Measurements from ENCODE around the gene SEMA6B.

The SEMA6B gene

DNA sequence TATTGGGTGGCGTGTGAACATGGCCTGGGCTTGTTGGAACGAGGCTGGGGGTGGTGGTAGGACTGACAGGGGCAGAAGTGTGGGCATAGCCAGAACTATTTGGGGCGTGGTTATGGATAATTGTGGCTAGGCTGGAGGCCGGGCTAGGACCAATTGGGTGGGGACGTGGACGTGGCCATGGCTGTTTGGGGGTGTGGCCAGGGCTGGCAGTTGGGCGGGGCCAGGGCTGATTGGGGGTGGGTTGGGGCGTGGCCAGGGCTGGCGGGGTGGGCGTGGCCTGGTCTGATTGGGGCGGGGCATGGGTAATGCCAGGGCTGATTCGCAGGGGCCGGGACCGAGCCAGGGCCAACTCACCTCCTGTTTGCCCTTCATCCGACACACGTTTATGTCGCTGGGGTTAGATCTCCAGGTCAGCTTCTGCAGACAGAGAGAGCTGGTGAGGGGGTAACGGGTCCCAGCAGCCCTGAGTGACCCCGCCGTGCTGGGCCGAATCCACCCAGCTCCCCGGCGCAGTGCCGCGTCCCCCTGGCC is 2.8 kb downstream of the SEMA6B start:
- Histone ChIP-seq H3K79me1 (replicated peaks; ENCODE audit: low read length, poor library complexity, severe bottlenecking) (no peaks in the 10 kb centered on the region), H3K4me2 (ENCODE audit: low read length, poor library complexity, severe bottlenecking) (no peak overlapping the region), H2AFZ (ENCODE audit: low read depth, low read length) (no peak overlapping the region), H2BK120ac (ENCODE audit: low read depth, low read length) (no peak overlapping the region), H3K27me3 (ENCODE audit: control insufficient read depth in 1 of 2, insufficient read depth in 1 of 2, low read length in 2 of 2) (peaks cover 0 to 31% of the 10 kb centered on the region in 2 experiments), H3K9me3 (ENCODE audit: control insufficient read depth, low read length) (no peaks in the 10 kb centered on the region), H4K91ac (ENCODE audit: low read length) (no peak overlapping the region), H3K36me3 (ENCODE audit: control insufficient read depth in 1 of 2, insufficient read depth in 2 of 2, low read depth in 1 of 2, low read length in 2 of 2) (peaks cover 0 to 25% of the 10 kb centered on the region in 2 experiments), H3K4ac (ENCODE audit: low read depth in 1 of 2, low read length in 2 of 2) (no peak overlapping the region), H2BK5ac (ENCODE audit: low read depth, low read length, poor library complexity, severe bottlenecking) (no peak overlapping the region), H3K4me3 (ENCODE audit: insufficient read depth in 1 of 2, low read depth in 1 of 2, low read length in 2 of 2) (no peak overlapping the region), H3K9ac (ENCODE audit: low read length) (no peak overlapping the region), H3K27ac (ENCODE audit: low read length, poor library complexity, severe bottlenecking) (no peak overlapping the region), H3K4me1 (ENCODE audit: control insufficient read depth, insufficient read depth, low read depth, low read length) (peaks cover 8% of the 10 kb centered on the region), H2AK5ac (ENCODE audit: low read length, severe bottlenecking) (no peak overlapping the region), H4K8ac (ENCODE audit: low read length) (no peak overlapping the region), H2BK12ac (ENCODE audit: low read length in 2 of 2) (no peak overlapping the region), H3K14ac (ENCODE audit: low read length in 2 of 2) (no peak overlapping the region), H3K18ac (ENCODE audit: low read depth in 1 of 2, low read length in 2 of 2) (no peak overlapping the region), H2BK15ac (ENCODE audit: low read depth, poor library complexity, severe bottlenecking) (no peak overlapping the region), H3K23ac (ENCODE audit: low read length in 2 of 2) (no peak overlapping the region)
- WGBS = 59% methylated on average over 11 of the region's 25 CpGs
- peak; percentile 26 for DNase-seq

DNA sequence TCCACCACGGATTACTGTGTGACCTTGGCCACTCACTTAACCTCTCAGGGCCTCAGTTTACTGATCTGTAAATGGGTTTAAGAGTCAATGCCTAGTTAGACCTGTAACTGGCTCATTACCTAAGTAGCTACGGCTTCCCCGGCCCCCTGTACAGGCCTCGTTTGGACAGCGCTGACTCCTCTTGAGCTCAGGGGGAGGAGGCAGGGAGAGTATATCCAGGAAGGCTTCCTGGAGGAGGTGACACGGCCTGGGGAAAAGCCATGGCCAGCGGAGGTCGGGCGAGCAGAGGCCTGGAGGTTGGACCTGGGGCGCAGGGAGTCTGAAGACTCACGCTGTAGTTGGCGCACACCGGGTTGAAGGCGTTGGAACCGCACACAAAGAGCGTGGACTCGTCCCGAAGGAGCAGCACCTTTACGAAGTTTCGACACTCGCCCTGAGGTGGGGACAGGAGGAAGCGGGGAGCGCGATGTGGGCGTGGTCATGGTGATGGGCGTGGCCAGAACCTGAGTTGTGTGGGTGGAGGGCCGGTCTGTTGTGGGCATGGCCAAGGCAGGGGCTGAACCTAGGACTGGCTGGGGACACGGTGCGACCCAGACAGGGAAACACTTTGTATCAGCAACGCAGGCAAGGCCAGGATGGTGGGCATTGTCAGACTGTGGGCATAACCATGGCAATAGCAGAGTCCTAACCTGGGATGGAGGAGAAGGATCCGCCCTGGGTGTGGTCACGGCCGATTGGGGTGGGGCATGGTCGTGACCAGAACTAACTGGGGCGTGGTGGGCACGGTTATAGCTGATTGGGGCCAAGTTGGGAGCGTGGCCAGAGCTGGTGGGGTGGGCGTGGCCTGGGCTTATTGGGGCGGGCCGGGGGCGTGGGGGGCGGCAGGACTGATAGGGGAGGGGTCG is 3.6 kb downstream of the SEMA6B start:
- no peak overlapping the region for H2BK5ac ChIP-seq (ENCODE audit: low read depth, low read length, poor library complexity, severe bottlenecking)
- H3K9me3 ChIP-seq (ENCODE audit: control insufficient read depth, low read length) = no peaks in the 10 kb centered on the region
- WGBS = 66% methylated on average over 43 of the region's 43 CpGs
- peaks cover 0 to 31% of the 10 kb centered on the region in 2 experiments for H3K27me3 ChIP-seq (ENCODE audit: control insufficient read depth in 1 of 2, insufficient read depth in 1 of 2, low read length in 2 of 2)
- no peak for DNase-seq
- H2AFZ ChIP-seq (ENCODE audit: low read depth, low read length) = no peak overlapping the region
- no peak overlapping the region for H3K4me2 ChIP-seq (ENCODE audit: low read length, poor library complexity, severe bottlenecking)
- H2AK5ac ChIP-seq (ENCODE audit: low read length, severe bottlenecking) = no peak overlapping the region
- H2BK12ac ChIP-seq (ENCODE audit: low read length in 2 of 2) = no peak overlapping the region
- no peak overlapping the region for H4K91ac ChIP-seq (ENCODE audit: low read length)
- no peak overlapping the region for H3K14ac ChIP-seq (ENCODE audit: low read length in 2 of 2)
- no peak overlapping the region for H2BK120ac ChIP-seq (ENCODE audit: low read depth, low read length)
- H3K23ac ChIP-seq (ENCODE audit: low read length in 2 of 2) = no peak overlapping the region
- H3K27ac ChIP-seq (ENCODE audit: low read length, poor library complexity, severe bottlenecking) = no peak overlapping the region
- H4K8ac ChIP-seq (ENCODE audit: low read length) = no peak overlapping the region
- no peak overlapping the region for H3K4ac ChIP-seq (ENCODE audit: low read depth in 1 of 2, low read length in 2 of 2)
- H3K9ac ChIP-seq (ENCODE audit: low read length) = no peak overlapping the region
- H3K4me3 ChIP-seq (ENCODE audit: insufficient read depth in 1 of 2, low read depth in 1 of 2, low read length in 2 of 2) = no peak overlapping the region
- H2BK15ac ChIP-seq (ENCODE audit: low read depth, poor library complexity, severe bottlenecking) = no peak overlapping the region
- no peaks in the 10 kb centered on the region for H3K79me1 ChIP-seq (replicated peaks; ENCODE audit: low read length, poor library complexity, severe bottlenecking)
- no peak overlapping the region for H3K18ac ChIP-seq (ENCODE audit: low read depth in 1 of 2, low read length in 2 of 2)
- peaks cover 8% of the 10 kb centered on the region for H3K4me1 ChIP-seq (ENCODE audit: control insufficient read depth, insufficient read depth, low read depth, low read length)
- peaks cover 0 to 25% of the 10 kb centered on the region in 2 experiments for H3K36me3 ChIP-seq (ENCODE audit: control insufficient read depth in 1 of 2, insufficient read depth in 2 of 2, low read depth in 1 of 2, low read length in 2 of 2)

DNA sequence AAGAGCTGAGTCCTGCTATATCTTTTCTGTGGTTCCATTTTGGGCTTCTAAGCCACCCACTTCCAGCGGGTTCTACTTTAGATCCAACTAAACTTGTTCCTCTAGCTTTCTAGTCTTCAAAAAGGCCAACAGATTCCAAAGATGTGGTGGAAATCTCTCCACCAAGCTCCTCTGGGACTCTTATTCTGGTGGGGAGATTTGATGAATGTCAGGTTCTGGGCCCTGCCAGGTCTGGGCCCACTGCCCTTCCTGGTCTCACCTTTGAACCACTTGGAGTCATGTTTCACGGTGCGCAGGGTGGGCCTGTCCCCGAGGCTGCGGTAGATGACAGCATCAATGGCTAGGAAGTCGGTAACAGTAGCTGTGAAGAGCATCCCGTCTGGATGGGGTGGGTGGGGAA is 4.8 kb downstream of the SEMA6B start:
- Histone ChIP-seq H3K79me1 (replicated peaks; ENCODE audit: low read length, poor library complexity, severe bottlenecking) (no peaks in the 10 kb centered on the region), H3K27me3 (ENCODE audit: control insufficient read depth in 1 of 2, insufficient read depth in 1 of 2, low read length in 2 of 2) (peaks cover 0 to 36% of the 10 kb centered on the region in 2 experiments), H3K27ac (ENCODE audit: low read length, poor library complexity, severe bottlenecking) (no peak overlapping the region), H3K9ac (ENCODE audit: low read length) (no peak overlapping the region), H2AFZ (ENCODE audit: low read depth, low read length) (no peak overlapping the region), H3K9me3 (ENCODE audit: control insufficient read depth, low read length) (no peaks in the 10 kb centered on the region), H3K14ac (ENCODE audit: low read length in 2 of 2) (no peak overlapping the region), H3K4ac (ENCODE audit: low read depth in 1 of 2, low read length in 2 of 2) (no peak overlapping the region), H2AK5ac (ENCODE audit: low read length, severe bottlenecking) (no peak overlapping the region), H3K4me1 (ENCODE audit: control insufficient read depth, insufficient read depth, low read depth, low read length) (peaks cover 8% of the 10 kb centered on the region), H3K4me3 (ENCODE audit: insufficient read depth in 1 of 2, low read depth in 1 of 2, low read length in 2 of 2) (no peak overlapping the region), H2BK5ac (ENCODE audit: low read depth, low read length, poor library complexity, severe bottlenecking) (no peak overlapping the region), H3K23ac (ENCODE audit: low read length in 2 of 2) (no peak overlapping the region), H4K91ac (ENCODE audit: low read length) (no peak overlapping the region), H3K18ac (ENCODE audit: low read depth in 1 of 2, low read length in 2 of 2) (no peak overlapping the region), H2BK120ac (ENCODE audit: low read depth, low read length) (no peak overlapping the region), H4K8ac (ENCODE audit: low read length) (no peak overlapping the region), H2BK15ac (ENCODE audit: low read depth, poor library complexity, severe bottlenecking) (no peak overlapping the region), H3K4me2 (ENCODE audit: low read length, poor library complexity, severe bottlenecking) (no peak overlapping the region), H3K36me3 (ENCODE audit: control insufficient read depth in 1 of 2, insufficient read depth in 2 of 2, low read depth in 1 of 2, low read length in 2 of 2) (peaks cover 0 to 25% of the 10 kb centered on the region in 2 experiments), H2BK12ac (ENCODE audit: low read length in 2 of 2) (no peak overlapping the region)
- WGBS = 91% methylated on average over 5 of the region's 7 CpGs
- DNase-seq = no peak

DNA sequence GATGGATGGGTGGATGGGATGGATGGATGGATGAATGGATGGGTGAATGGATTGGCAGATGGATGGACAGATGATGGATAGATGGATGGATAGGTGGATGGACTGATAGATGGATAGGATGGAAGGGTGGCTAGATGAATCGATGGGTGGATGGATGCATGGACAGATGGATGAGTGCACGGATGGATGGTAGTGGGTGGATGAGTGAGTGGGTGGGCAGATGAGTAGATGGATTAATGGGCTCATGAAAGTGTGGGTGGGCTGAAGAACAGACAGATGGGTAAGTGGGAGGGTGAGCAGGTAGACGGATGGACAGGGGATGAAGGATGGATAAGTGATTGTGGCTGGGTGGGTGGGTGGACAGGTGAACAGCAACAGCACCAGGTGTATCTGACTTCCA is 5.7 kb downstream of the SEMA6B start:
- H3K79me1 ChIP-seq (replicated peaks; ENCODE audit: low read length, poor library complexity, severe bottlenecking) = no peaks in the 10 kb centered on the region
- no peak overlapping the region for H3K4ac ChIP-seq (ENCODE audit: low read depth in 1 of 2, low read length in 2 of 2)
- H2AK5ac ChIP-seq (ENCODE audit: low read length, severe bottlenecking) = no peak overlapping the region
- peaks cover 0 to 38% of the 10 kb centered on the region in 2 experiments for H3K27me3 ChIP-seq (ENCODE audit: control insufficient read depth in 1 of 2, insufficient read depth in 1 of 2, low read length in 2 of 2)
- H2BK120ac ChIP-seq (ENCODE audit: low read depth, low read length) = no peak overlapping the region
- no peak overlapping the region for H3K18ac ChIP-seq (ENCODE audit: low read depth in 1 of 2, low read length in 2 of 2)
- H2AFZ ChIP-seq (ENCODE audit: low read depth, low read length) = no peak overlapping the region
- H2BK12ac ChIP-seq (ENCODE audit: low read length in 2 of 2) = no peak overlapping the region
- no peak overlapping the region for H2BK5ac ChIP-seq (ENCODE audit: low read depth, low read length, poor library complexity, severe bottlenecking)
- no peak overlapping the region for H2BK15ac ChIP-seq (ENCODE audit: low read depth, poor library complexity, severe bottlenecking)
- H3K14ac ChIP-seq (ENCODE audit: low read length in 2 of 2) = no peak overlapping the region
- no peak overlapping the region for H3K4me3 ChIP-seq (ENCODE audit: insufficient read depth in 1 of 2, low read depth in 1 of 2, low read length in 2 of 2)
- 94% methylated on average over 3 of the region's 3 CpGs for WGBS
- peaks cover 5% of the 10 kb centered on the region for H3K4me1 ChIP-seq (ENCODE audit: control insufficient read depth, insufficient read depth, low read depth, low read length)
- H3K9ac ChIP-seq (ENCODE audit: low read length) = no peak overlapping the region
- no peak overlapping the region for H3K27ac ChIP-seq (ENCODE audit: low read length, poor library complexity, severe bottlenecking)
- H4K8ac ChIP-seq (ENCODE audit: low read length) = no peak overlapping the region
- no peak overlapping the region for H3K4me2 ChIP-seq (ENCODE audit: low read length, poor library complexity, severe bottlenecking)
- no peak for DNase-seq
- no peak overlapping the region for H4K91ac ChIP-seq (ENCODE audit: low read length)
- no peaks in the 10 kb centered on the region for H3K9me3 ChIP-seq (ENCODE audit: control insufficient read depth, low read length)
- peaks cover 0 to 25% of the 10 kb centered on the region in 2 experiments for H3K36me3 ChIP-seq (ENCODE audit: control insufficient read depth in 1 of 2, insufficient read depth in 2 of 2, low read depth in 1 of 2, low read length in 2 of 2)
- H3K23ac ChIP-seq (ENCODE audit: low read length in 2 of 2) = no peak overlapping the region
